Body of pancreas (tissue), 4 donors: ENCODE measurements around the gene GDF11.

Experiments used
- POLR2A ChIP-seq, 3 donors: fragments of 450-650 bp; IDR thresholded peaks; one replicate each; pipeline ENCODE4 v1.6.1; 2016; ENCODE audit warnings: antibody characterized with exemption in 3 of 3, mild to moderate bottlenecking in 2 of 3
- TF ChIP-seq, protein P1 (sequence below), 7 experiments: fragments of 450-650 bp in 4 of 7; fragments of 200-600 bp in 3 of 7; sonication (generic) in 3 of 7; IDR thresholded peaks; one replicate each; pipeline ENCODE4 v1.5.1; 2016 to 2019; ENCODE audit warnings: antibody characterized with exemption in 7 of 7

DNA sequence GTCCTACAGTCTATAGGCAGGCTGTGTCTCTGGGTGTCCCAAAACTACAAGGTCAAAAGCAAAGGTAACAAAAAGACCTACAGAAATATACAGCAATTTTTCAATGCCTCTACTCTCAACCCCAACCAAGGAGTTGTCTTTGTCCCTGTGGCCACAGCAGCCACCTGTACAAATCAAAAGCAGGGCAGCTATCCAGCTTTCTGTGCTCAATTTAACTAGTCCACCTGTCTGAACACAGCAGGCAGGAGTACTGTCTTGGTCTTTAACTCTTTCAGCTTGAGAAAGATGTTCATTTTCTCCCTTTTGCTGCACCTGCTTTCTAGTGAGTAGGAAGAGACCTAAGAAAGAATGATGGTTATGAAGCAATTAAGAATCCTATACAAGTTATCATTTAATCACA lies 19.7 kb downstream of the GDF11 start:
- TF ChIP-seq, protein P1, sequence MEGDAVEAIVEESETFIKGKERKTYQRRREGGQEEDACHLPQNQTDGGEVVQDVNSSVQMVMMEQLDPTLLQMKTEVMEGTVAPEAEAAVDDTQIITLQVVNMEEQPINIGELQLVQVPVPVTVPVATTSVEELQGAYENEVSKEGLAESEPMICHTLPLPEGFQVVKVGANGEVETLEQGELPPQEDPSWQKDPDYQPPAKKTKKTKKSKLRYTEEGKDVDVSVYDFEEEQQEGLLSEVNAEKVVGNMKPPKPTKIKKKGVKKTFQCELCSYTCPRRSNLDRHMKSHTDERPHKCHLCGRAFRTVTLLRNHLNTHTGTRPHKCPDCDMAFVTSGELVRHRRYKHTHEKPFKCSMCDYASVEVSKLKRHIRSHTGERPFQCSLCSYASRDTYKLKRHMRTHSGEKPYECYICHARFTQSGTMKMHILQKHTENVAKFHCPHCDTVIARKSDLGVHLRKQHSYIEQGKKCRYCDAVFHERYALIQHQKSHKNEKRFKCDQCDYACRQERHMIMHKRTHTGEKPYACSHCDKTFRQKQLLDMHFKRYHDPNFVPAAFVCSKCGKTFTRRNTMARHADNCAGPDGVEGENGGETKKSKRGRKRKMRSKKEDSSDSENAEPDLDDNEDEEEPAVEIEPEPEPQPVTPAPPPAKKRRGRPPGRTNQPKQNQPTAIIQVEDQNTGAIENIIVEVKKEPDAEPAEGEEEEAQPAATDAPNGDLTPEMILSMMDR (IDR thresholded peaks at IDR 0.05): no peak
- no peak for TF ChIP-seq POLR2A (IDR thresholded peaks at IDR 0.05)
